Glutamatergic neuron (in vitro differentiated cells): ENCODE data around the gene HDAC11. TPM values are rescaled to one million over a fixed set of nuclear protein-coding genes. Genes with fewer than 3 reads are reported as not detected.
A peak's percentile ranks its signal among the peaks of the same experiment; 100 is the strongest.

Experiments used
- DNase-seq: peaks from one replicate; pipeline ENCODE4 v3.0.0; 2022
- H3K27ac Mint-ChIP-seq: one replicate; pipeline ENCODE4 v1.8.0; 2020; ENCODE audit warnings: mild to moderate bottlenecking, mixed read lengths, inconsistent platforms; ENCODE audit not compliant: unreplicated experiment
- H3K27me3 Mint-ChIP-seq: one replicate; pipeline ENCODE4 v1.8.0; 2020; ENCODE audit warnings: mild to moderate bottlenecking, moderate library complexity, mixed read lengths, inconsistent platforms; ENCODE audit not compliant: unreplicated experiment
- H3K36me3 Mint-ChIP-seq: one replicate; pipeline ENCODE4 v1.8.0; 2020; ENCODE audit warnings: mild to moderate bottlenecking, mixed read lengths, inconsistent platforms; ENCODE audit not compliant: unreplicated experiment
- H3K4me1 Mint-ChIP-seq: one replicate; pipeline ENCODE4 v1.8.0; 2020; ENCODE audit warnings: mild to moderate bottlenecking, low read depth, mixed read lengths, inconsistent platforms; ENCODE audit not compliant: unreplicated experiment
- H3K4me3 Mint-ChIP-seq: one replicate; pipeline ENCODE4 v1.8.0; 2020; ENCODE audit warnings: mild to moderate bottlenecking, mixed read lengths, inconsistent platforms; ENCODE audit not compliant: unreplicated experiment
- H3K9me3 Mint-ChIP-seq: one replicate; pipeline ENCODE4 v1.8.0; 2020; ENCODE audit warnings: mild to moderate bottlenecking, moderate library complexity, mixed read lengths, inconsistent platforms; ENCODE audit not compliant: unreplicated experiment
- CTCF ChIP-seq: fragments of 200-600 bp; sonication (generic); IDR thresholded peaks from one replicate; pipeline ENCODE4 v1.5.0; 2021; ENCODE audit not compliant: partially characterized antibody, unreplicated experiment
- total RNA-seq: library from RNA; stranded (reverse); fragmentation: NEBNext Ultra II Directional; extraction: Animal tissue kit (Norgen Biotek cat#: 25700); gene quantifications from one replicate; pipeline ENCODE4 v1.2.1, GENCODE V29; 2021; ENCODE audit not compliant: unreplicated experiment

The HDAC11 gene
- total RNA-seq, 1 donor from 2014 or later: 19.8 TPM

GRCh38 chr3:13470894-13471574 lies 9.1 kb upstream of the HDAC11 start:
- TF ChIP-seq CTCF: no peak

GRCh38 chr3:13472286-13472685 lies 7.8 kb upstream of the HDAC11 start:
- H3K4me3 Mint-ChIP-seq: no peak overlapping the region
- H3K27ac Mint-ChIP-seq: no peak overlapping the region
- no peaks in the 10 kb centered on the region for H3K27me3 Mint-ChIP-seq
- DNase-seq: no peak
- no peaks in the 10 kb centered on the region for H3K9me3 Mint-ChIP-seq
- H3K4me1 Mint-ChIP-seq: peaks cover 11% of the 10 kb centered on the region
- no peak for TF ChIP-seq CTCF
- H3K36me3 Mint-ChIP-seq: no peaks in the 10 kb centered on the region

More at GRCh38 chr3:13470894-13471574, 9.1 kb upstream of the HDAC11 start:
- H3K4me3 Mint-ChIP-seq: no peak overlapping the region
- H3K4me1 Mint-ChIP-seq: peaks cover 11% of the 10 kb centered on the region
- H3K27me3 Mint-ChIP-seq: no peaks in the 10 kb centered on the region
- peaks cover 2% of the 10 kb centered on the region for H3K9me3 Mint-ChIP-seq
- no peak overlapping the region for H3K27ac Mint-ChIP-seq
- H3K36me3 Mint-ChIP-seq: no peaks in the 10 kb centered on the region
- DNase-seq: no peak

- Mint-ChIP-seq H3K27ac (no peak overlapping the region), H3K9me3 (no peaks in the 10 kb centered on the region), H3K36me3 (no peaks in the 10 kb centered on the region), H3K27me3 (no peaks in the 10 kb centered on the region), H3K4me1 (peaks cover 15% of the 10 kb centered on the region), H3K4me3 (no peak overlapping the region)
- no peak for DNase-seq
- no peak for TF ChIP-seq CTCF
Observed at GRCh38 chr3:13473020-13473419, 7.1 kb upstream of the HDAC11 start.

GRCh38 chr3:13474021-13474420 lies 6.1 kb upstream of the HDAC11 start:
- Mint-ChIP-seq H3K9me3 (no peaks in the 10 kb centered on the region), H3K27me3 (peaks cover 1% of the 10 kb centered on the region), H3K4me1 (peaks cover 20% of the 10 kb centered on the region), H3K27ac (no peak overlapping the region), H3K36me3 (no peaks in the 10 kb centered on the region), H3K4me3 (no peak overlapping the region)
- DNase-seq: no peak
- no peak for TF ChIP-seq CTCF

- peaks cover 1% of the 10 kb centered on the region for H3K27me3 Mint-ChIP-seq
- peak overlapping the region; percentile 34 for H3K4me3 Mint-ChIP-seq
- DNase-seq: no peak
- H3K27ac Mint-ChIP-seq: no peak overlapping the region
- TF ChIP-seq CTCF: no peak
- H3K9me3 Mint-ChIP-seq: no peaks in the 10 kb centered on the region
- peaks cover 20% of the 10 kb centered on the region for H3K4me1 Mint-ChIP-seq
- no peaks in the 10 kb centered on the region for H3K36me3 Mint-ChIP-seq
Observed at GRCh38 chr3:13474776-13475303, 5.3 kb upstream of the HDAC11 start.
